NCI-H187 (cell line): ENCODE results near the gene ZNF546.
"Not testable (repeated sequence)": the region's sequence is repeated elsewhere in the genome, so short reads cannot be mapped to it uniquely, and the experiment has no call there.

Experiments used
- DNase-seq, 2 experiments: peaks; one replicate each; lab custom pipeline; 2025; lab: John Stamatoyannopoulos, UW

Gene ZNF546

DNA sequence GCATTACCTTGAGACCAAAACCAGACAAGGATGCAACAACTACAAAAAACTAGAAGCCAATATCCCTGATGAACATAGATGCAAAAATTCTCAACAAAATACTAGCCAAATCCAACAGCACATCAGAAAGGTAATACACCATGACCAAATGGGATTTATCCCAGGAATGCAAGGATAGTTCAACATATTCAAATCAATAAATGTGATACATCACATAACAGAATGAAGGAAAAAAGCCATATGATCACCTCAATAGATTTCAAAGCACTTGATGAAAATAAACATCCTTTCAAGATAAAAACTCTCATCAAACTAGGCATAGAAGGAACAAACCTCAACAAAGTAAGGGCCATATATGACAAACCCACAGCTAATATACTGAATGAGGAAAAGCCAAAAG lies 10.2 kb upstream of the ZNF546 start:
- no peak for DNase-seq

GRCh38 chr19:39987167-39987566 lies 9.7 kb upstream of the ZNF546 start:
- no peak for DNase-seq

DNA sequence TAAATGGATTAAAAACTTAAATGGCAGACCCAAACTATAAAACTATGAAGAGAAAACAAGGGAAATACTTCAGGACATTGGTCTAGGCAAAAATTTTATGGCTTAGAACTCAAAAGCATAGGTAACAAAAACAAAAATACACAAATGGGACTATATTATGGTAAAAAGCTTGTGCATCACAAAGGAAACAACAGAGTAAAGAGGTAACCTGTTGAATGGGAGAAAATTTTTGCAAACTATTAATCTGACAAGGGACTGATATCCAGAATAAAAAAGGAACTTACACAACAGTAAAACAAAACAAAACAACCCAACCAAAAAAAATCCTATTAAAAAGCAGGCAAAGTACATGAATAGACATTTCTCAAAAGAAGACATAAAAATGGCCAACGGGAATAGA lies 9.3 kb upstream of the ZNF546 start:
- no peak for DNase-seq

DNA sequence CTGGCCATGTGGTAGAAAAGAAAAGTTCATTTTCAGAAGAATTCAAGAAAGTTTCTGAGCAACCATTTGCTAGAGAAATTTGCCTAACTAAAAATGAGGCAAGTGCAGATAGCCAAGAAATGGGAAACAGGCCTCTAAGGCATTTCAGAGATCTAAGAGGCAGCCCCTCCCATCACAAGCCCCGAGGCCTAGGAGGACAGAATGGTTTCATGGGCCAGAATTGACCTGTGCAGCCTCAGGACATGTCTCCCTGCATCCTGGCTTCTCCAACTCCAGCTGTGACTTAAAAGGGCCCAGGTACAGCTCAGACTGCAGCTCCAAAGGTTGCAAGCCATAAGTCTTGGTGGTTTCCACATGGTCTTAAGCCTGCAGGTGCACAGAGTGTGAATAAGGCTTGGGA lies 3.3 kb upstream of the ZNF546 start:
- DNase-seq: no peak

DNA sequence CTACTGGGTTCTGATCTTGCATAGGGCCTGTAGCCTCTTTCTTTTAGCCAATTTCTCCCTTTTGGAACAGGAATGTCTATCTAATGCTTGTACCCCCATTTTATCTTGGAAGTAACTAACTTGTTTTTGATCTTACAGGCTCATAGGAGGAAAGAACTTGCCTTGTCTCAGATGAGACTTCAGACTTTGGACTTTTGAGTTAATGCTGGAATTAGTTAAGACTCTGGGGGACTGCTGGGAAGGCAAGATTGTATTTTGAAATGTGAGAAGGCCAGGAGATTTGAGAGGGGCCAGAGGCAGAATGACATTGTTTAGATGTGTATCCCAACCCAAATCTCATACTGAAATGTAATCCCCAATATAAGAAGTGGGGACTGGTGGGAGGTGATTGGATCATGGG lies 2.5 kb upstream of the ZNF546 start:
- DNase-seq: no peak

DNA sequence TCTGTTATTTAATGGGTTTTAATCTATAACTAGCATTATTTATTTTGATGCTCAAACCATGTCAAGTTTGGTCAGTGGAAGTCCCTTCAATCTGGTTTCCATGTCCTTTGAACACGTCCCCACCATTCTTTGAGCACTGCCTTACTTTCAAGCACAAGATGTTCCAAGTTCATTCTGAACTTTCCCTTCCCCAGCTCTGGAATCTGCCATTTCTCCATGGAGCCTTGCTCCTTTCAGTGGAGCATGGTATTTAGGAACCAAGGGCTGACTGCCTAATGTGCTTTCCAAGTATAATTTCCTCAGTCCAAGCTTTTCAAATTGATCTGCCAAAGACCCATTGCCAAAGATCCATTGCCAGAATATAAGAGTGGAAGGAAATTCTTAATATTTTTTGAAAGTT lies 1.1 kb upstream of the ZNF546 start:
- no peak for DNase-seq

GRCh38 chr19:39996218-39996810 lies 546 bp upstream of the ZNF546 start:
- no peak for DNase-seq

DNA sequence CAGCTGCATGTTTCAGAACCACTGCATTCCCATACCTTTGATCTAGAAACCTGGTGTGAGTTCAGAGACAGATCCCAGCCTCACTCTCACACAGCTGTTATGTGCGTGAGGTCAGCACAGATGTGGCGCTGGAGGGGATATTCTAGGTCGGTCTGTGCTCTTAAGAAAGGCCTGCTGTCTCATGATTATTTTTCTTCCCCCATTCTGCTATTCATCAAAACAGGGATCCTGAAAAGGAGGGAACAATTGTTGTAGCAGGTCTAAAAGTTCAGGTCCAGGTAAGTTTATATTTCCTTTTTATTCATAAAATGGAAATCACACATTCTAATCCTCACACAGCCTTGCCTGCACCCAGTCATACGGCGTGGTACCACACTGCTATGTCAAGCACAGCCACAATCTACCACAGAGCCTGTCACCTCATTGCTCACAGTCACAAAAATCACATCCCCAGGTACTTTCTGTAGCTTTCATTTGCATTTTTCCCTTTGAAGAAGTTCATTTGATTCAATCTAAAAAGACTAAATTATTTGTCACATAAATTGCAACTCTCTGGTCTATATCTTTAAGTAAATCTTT lies 867 bp downstream of the ZNF546 start:
- DNase-seq: no peak

DNA sequence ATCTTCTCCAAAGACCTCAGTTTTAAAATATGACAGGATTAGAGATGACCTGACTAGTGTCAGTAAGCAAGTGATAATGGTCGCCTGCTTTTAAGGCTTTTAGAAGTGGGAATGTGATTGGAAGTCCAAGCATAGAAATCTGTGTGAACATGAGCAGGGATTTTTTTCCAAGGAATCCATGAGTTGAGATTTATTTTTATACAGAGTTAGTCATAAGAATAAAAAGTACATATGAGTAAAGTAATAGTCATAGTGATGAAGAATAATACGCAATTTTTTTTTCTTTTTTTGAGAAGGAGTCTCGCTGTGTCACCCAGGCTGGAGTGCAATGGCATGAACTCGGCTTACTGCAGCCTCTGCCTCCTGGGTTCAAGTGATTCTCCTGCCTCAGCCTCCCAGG lies 1.6 kb downstream of the ZNF546 start:
- DNase-seq: no peak

DNA sequence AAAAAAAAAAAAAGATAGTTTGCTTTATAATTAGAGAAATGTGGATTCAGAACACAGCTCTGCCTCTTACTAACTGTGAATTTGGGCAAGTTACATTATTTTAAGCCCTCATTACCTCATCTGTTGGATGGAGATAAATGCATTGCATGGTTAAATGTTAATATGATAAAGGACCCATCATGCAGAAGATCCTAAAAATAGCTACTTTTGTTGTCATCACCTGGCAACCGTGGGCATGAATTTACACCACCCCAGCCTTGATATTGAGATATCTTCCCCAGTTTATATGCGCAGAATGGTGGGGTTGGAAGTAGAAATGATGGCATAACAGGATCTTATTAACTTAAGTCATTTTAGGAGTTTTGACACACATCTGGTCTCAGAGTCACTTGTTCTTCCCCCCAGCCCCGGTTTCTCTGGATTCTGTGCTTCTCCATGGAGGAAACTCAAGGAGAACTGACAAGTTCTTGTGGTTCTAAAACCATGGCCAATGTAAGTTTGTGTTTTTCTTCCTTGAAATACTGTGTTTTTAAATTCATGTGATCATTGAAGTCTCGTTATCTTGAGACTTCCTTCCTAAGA lies 8.9 kb downstream of the ZNF546 start:
- DNase-seq: no peak

DNA sequence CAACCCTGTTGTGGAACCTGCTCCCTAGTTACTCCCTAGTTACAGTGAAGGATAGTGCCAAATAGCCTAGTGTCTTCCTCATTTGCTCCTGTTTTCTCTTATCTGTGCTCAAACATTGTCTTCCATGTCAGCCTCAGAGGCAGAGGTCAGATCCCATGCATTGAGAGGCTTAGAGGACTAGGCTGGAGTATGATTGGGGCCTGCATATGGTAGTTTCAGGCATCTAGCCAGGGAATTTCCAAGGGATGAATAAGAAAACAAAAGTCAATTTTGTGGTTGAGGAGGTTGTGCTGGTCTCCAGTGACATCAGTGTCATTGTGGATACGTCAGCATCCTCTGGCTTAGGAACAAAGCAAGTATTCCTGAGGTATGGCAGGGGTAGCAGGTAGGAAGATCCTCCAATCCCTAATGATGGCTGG lies 9.4 kb downstream of the ZNF546 start:
- no peak for DNase-seq

GRCh38 chr19:40009674-40010073 lies 12.8 kb downstream of the ZNF546 start:
- no peak for DNase-seq

- no peak for DNase-seq
Observed at GRCh38 chr19:40013991-40014390, 17.1 kb downstream of the ZNF546 start.

DNA sequence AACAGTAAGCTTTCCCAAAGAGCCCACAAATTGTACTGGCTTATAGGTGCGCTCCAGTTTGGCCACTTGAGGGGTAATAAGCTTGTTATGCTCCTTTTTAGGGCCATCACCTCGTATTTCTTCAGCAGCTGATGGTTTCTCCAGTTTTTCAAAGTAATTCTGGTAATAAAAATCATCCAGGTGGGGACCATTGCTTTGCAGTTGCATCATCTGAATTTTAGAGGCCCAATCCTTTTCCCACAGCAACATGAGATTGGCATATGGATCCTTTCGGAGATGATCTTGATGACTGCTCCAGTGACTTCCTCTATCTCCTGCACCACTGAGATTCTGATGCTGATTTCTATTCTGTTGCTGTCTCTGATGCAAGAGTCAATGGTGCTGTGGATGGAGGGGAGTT lies 27.1 kb downstream of the ZNF546 start:
- DNase-seq: no peak

- no peak for DNase-seq
Observed at GRCh38 chr19:40025938-40026596, 29.2 kb downstream of the ZNF546 start.

GRCh38 chr19:40026597-40026970 lies 29.7 kb downstream of the ZNF546 start:
- no peak for DNase-seq

- no peak for DNase-seq
Observed at GRCh38 chr19:40033989-40034560, 37.2 kb downstream of the ZNF546 start.

- no peak for DNase-seq
Observed at GRCh38 chr19:40035996-40036395, 39.1 kb downstream of the ZNF546 start.

DNA sequence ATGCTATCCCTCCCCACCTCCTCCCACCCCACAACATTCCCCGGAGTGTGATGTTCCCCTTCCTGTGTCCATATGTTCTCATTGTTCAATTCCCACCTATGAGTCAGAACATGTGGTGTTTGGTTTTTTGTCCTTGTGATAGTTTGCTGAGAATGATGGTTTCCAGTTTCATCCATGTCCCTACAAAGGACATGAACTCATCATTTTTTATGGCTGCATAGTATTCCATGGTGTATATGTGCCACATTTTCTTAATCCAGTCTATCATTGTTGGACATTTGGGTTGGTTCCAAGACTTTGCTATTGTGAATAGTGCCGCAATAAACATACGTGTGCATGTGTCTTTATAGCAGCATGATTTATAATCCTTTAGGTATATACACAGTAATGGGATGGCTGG lies 41.2 kb downstream of the ZNF546 start:
- DNase-seq: not testable (repeated sequence)

DNA sequence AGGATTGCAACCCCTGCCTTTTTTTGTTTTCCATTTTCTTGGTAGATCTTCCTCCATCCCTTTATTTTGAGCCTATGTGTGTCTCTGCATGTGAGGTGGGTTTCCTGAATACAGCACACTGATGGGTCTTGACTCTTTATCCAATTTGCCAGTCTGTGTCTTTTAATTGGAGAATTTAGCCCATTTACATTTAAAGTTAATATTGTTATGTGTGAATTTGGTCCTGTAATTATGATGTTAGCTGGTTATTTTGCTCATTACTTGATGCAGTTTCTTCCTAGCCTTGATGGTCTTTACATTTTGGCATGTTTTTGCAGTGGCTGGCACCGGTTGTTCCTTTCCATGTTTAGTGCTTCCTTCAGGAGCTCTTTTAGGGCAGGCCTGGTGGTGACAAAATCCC lies 44.9 kb downstream of the ZNF546 start:
- DNase-seq: not testable (repeated sequence)

- DNase-seq: no peak
Observed at GRCh38 chr19:40053491-40053890, 56.6 kb downstream of the ZNF546 start.

DNA sequence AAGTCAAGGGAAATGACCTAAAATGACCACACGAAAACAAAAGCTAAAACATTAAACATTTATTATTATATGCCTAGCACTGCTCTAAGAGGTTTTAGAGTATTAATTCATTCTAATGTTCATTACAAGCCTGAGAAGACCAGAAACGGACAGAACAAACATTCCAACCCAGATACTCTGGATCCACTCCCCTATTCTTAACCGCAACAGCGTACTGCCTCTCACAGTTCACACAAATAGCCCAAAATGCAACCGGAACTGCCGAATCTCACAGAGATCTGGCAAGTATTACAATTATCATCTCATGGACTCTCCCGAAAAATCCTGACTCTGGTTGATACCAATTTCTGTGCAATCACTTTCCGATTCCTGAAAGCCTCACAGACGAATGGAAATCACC lies 57.8 kb downstream of the ZNF546 start:
- DNase-seq: no peak

DNA sequence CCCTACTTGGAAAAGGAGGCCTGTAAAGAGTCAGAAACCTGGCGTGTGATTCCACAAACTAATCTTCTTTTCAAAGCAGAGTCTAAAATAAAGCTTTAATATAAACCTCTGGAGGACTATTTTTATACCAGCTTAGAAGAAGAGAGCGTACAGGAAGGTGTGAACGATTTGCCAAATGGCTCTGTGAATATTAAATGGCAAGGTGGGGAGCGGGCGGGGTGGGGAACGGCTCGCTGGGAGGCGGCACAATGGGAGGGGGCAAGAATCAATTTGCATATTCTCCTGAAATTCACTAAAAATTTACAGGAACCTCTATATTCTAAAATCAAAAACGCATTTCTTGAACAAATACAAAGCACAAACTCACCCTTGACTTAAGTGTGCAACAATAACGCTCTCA lies 58.2 kb downstream of the ZNF546 start:
- no peak for DNase-seq
